GM21526 (cell line): ENCODE measurements around the gene RPL27A.
A peak's percentile ranks its signal among the peaks of the same experiment; 100 is the strongest.

ENCODE experiments used
- ATAC-seq: cut with Tn5 transposase; IDR thresholded peaks from one replicate; pipeline ENCODE4 v1.9.1; 2021; ENCODE audit warnings: moderate library complexity; ENCODE audit not compliant: unreplicated experiment, low FRiP score

RPL27A gene

DNA sequence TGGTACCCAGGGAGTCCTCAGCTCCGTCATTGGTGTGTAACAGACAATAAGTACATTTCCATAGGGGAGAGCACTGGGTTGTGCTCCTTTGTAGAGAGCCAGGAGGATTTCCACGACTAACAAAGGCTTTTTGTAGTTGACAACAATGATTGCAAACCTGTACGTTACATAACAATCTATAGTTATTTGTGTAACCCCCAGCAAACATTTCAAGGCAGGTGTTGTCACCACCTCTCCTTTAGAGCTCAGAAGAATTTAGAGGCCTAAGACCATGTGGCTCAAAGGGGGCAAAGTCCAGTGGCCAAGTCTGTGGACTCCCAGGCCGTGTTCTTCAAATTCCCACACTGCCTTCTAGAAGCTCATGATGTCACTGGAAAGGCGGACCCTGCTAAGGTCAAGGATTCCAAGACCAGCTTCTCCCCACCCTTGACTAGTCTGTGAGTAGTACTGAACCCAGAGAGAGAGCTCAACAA lies 15.8 kb downstream of the RPL27A start:
- ATAC-seq: no peak

DNA sequence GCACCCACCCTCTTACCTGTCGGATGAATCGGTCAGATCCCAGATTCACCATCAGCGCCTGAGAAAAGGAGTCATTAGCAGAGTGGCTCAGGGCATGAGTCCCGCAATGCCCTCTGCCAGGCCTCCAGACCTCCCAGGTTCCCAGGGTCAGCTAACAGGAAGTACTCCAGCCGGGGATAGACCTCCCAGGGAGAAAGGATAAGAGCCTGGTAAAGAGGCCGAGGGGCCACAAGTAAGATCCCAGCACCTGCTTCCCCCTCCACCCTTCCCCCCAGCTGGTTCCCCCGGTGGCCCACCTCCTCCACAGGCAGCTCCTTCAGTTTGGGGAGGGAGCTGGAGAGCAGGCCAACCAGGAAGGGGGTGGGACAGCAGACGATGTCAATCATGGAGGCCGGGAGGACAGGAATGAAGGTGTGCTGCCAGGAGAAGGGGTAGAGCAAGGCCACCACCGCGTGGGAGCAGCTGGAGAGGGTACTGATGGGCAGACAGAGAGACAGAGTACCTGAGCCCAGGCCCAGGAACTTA lies 16.4 kb downstream of the RPL27A start:
- ATAC-seq: no peak

DNA sequence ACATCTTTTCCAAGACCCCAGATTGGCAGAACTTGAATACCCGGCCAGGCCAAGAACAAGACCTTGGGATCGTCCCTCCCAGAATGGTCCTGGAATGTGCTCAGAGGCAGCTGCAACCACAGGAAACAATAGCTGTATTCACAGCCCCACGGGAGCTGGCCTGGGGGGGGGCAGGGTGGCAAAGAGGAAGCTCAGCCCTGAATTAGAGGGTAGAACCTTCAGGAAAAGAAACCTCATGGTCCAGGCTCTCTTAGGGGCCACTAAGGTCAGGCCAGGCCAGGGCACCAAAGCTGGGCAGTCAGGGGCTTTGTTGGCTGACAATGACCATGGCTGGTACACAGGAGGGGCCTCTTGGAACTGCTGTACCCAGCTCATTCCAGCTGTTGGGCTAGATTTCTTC lies 17.3 kb downstream of the RPL27A start:
- no peak for ATAC-seq

DNA sequence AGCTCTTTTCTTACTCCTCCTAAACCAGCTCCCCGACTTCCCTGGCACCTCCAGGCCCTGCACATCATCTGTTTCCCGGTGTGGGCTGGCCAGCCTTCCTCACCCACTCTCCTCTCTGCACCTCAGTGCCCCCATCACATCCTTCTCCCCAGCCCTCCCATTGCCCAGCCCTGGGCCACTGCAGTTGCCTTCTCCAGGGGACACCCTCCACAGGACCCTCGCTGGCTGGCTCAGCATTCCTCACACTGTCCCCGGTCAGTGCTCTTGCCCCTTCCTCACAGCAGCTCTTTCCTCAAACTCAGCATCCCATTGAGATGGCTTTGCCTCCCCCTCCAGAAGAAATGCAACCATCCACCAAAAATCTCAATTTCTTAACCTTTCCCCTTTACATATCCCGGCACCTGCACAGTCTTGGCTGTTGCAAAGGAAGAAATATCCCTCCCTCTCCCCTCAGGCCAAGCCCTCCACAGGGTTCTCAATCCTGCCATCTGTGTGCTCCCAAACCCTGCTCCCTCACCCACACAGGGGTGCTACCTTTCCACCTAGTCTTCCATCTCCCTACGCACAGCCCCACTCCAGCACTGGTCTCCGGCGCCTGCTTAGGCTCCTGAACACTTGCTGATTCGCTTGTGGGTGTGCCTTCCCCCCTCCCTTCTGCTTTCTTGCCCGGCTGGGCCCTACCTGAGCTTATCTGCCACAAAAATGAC lies 19.5 kb downstream of the RPL27A start:
- no peak for ATAC-seq

DNA sequence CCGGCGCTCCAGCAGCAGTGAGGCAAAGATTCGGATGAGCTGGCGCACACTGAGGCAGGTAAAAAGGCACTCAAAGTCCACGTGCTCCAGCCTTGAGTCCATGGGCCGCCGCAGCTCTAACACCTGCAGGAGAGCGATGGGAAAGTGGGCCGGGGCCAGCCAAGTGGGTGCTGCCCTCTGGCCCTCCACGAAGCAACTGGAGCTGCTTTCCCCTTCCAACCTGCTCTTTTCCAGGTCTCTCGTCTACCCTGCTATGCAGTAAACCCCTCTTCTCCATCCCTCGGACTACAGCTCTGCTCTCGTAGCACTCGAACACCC lies 20.0 kb downstream of the RPL27A start:
- ATAC-seq: no peak

DNA sequence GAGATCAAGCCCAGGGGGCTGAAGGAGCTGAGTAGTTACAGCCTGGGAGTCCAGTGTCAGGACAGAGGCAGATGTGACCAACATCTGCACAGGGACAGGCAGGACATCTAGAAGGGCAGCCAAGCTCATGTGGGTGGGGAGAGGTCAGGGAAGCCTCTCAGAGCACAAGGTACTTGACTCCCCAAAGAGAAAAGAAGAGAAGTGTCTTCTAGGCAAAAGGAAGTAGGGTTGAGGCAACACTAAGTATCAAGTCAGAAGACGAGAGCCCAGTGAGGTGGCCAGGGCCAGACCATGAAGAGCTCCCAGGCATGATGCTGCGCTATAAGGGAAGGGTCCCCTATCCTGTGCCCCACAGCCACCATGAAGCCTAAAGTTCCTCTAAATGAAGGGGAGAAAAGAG lies 21.5 kb downstream of the RPL27A start:
- ATAC-seq: no peak

DNA sequence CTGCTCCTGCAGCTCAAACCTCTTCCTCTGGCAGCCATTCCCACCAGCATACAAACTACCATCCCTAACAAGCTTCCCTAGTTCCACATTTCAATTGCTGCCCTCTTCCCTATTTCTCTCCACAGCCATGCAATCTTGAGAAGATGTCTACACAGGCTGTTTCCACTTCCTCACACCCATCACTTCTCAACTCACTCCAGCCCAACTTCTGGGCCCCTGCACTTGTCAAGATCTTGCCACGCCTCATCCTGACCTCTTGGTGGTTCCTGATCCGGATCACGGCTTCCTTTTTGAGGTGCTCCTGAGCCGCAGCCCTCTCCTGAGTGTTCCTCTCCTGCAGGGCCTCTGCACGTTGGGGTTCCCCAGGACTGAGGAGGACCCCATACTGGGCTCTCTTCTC lies 22.6 kb downstream of the RPL27A start:
- ATAC-seq: no peak

DNA sequence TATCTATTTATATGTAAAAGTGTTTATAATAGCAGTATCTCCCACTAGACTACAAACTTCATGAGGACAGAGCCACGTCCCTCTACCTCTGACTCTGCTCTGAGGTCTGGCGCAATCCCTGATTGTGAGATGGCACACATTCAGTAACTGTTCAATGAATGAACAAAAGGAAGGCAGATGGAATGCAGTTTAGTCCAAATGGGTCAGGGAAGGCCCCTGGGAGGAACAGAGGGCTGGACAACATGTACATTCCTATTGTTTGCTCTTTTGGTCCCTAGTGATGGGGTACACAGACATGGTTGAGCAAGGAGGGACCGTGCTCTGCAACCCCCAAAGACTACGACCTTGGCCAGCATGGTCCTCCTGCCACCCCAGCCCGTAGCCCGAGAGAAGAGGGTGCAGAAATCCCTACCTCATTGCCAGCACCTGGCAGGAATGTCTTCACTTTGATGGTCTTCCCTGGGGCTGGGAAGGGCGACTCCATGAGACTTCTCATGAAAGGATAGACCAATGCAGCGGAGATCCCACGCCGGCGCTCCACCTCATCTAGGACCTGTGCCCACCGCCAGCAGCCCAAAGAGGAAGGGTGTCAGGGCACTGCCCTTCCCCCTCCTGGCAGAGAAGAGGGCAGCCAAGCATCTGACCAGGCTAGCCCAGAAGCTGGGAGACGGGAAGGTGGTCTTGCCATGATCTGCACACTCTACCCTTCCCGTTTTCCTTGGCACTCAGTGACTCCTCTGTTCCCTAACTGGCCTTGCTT lies 24.3 kb downstream of the RPL27A start:
- ATAC-seq: no peak

DNA sequence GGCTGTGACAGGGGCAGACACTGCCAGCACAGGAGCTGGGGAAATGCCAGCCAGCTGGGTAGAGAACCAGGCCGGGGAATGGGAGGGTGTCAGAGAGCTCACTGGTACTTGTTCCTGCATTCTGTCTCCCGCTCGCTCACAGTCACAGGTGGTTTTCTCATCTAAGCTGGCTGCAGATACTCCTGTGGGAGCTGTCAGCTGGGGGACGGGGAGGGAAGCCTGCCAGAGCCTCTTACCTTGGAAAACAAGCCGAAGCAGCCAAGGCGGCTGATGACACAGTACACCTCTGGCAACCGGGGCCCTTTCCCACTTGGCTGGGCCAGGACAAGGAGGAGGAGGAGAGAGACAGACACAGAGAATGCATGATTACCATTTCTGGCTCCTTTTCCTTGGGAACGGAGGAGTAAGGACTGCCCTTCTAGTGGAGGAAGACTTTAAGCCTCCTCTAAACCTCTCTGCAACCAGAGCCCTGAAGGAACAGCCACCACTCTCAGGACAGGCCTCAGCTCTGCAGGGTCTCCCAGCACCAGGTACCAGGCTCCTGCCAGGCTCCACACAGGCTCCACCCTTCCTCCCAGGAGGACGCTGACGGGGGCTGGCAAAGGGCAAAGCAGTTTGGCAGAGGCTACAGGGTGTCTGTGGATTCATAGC lies 25.1 kb downstream of the RPL27A start:
- no peak for ATAC-seq

DNA sequence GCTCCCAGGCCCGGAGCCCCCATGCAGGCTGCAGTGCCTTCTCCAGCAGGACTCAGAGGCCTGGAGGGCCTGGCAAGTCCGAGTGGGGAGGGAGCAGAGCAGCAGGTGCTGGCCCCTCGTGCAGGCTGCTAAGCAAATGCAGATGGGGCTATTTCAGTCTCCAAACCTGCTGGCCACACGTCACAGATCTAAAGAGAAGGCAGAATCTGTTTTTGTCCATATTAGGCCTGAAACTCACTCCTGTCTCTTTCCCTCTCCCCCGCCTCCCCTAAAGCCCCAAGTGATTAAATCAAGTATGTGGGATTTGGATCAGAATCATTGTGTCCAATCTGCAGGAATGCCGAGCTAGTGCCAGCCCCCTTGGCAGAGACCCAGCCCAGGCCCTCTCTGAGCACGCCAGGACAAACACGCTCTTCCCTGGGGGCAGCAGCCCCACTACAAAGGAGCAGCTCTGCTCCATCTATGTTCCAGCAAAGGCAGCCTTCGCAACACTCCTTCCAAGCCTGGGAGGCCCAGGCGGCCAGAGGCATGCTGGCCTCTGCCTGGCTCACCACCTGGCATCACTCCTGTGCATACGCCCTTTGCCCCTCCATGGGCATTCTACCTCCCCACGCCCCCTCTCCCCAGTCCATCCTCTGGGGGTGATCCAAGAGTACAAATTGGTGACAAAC lies 26.5 kb downstream of the RPL27A start:
- ATAC-seq: no peak

DNA sequence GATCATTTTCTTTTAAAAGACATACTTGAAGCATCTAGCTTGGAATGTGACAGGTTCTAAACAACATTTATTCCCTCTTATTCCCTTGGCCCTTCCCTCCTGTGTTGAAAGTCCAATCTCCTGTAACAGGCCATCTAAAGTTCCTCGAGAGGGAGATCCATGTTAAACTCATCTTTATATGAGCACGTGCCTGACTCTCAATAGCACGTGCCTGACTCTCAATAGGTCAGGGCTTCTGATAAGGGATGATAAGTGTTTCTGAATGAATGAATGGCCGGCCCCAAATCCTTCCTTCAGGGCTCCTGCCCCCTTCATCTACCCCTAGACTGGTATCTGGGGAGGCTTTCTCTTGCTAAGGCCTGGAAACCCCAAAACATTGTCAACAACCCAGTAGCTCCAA lies 27.2 kb downstream of the RPL27A start:
- no peak for ATAC-seq

DNA sequence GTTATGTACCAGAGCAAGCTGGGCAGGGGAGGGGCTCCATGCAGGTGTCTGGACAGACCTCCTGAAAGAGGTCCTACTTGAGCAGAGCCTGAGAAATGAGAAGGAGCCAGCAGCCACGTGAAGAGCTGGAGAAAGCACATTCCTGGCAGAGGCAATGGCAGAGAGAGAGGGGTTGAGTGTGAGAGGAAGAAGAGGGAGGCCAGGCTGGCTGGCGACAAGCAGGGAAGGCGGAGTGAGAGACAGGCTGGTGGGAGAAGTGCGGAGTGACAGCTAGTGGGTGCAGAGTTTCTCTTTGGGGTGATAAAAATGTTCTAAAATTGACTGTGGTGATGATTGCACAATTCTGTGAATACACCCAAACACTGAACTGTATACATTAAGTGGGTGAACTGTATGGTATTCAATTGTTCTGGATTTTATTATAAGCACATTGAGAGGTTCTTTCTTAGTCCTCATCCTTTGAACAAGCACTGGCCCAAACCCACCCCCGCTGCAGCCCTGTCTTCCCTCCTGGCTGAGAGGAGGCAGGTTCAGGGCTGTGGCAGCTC lies 29.4 kb downstream of the RPL27A start:
- no peak for ATAC-seq

DNA sequence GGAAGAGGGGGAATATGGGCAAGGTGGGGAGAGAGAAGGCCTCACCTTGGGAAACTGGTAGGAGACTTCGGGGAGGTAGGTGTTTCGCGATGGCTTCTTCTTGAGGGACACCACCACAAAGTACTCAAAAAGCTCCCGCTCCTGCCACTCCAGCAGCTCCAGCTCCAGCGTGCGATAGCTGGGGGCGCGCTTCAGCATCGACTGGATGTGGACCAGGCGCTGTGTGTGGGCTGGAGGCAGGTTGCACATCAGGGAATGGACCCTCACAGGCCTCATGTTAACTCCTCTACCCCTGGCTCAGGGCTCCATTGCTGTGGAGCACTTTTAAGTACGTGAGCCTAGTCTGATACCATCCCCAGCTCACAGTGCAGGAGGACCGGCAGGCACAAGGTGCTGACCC lies 29.9 kb downstream of the RPL27A start:
- no peak for ATAC-seq

DNA sequence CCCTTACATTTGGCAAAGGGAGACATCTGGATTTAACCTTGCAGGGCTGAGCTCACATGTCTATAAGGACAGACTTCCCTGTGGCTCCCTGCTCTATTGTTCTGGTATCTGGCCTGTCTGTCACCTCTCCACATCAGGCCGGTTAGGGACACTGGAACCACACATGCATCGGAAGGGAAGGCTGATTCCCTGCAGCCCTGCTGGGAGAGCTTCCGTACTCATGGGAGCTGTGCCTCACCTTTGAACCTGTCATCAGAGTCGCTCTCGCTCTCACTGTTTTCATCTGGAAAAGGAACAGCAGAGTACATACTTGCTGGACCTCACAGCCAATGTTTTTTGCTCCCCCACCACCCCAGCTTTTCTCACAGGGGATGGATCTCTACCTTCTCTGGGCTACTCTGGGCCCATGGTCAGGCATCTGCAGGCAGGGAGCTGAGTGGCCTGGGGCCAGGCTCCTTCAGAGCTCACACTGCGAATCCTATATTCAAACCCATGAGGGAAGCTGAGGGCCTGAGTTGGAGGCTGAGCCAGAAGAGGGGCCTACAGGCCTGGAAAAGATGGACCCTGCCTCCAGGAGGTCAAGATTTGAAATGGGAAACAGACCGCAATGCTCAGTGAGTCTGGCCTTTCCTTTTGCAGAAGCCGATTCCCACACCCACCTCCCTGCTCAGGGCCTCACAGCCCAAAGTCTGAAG lies 31.3 kb downstream of the RPL27A start:
- ATAC-seq: no peak

DNA sequence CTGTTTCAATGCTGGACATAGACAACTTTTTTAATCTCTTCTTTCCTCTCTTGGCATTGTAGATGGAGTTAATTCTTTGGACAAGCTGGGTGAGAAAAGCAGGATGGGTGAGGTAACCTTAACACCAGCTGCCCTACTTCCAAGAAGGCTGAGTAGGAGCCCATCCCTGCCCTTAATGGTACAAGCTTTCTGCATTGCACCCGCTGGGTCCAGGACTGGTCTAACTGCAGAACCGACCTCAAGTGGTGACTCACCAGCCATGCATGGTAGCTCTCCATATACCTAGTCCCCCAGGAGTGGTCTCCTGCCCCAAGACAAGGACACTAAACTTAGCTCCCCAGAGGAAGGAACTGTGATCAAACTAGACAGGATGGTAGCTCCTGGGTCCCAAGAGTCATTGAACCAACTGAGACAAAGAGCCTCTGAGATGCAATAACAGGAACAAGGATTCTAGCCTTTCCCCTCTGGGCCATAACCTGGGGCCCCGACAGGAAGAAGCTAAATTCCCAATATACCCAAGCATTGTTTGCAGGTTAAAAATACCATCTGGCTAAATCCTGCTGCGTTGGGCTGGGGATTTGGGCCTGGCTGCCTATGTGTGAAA lies 32.1 kb downstream of the RPL27A start:
- ATAC-seq: no peak

DNA sequence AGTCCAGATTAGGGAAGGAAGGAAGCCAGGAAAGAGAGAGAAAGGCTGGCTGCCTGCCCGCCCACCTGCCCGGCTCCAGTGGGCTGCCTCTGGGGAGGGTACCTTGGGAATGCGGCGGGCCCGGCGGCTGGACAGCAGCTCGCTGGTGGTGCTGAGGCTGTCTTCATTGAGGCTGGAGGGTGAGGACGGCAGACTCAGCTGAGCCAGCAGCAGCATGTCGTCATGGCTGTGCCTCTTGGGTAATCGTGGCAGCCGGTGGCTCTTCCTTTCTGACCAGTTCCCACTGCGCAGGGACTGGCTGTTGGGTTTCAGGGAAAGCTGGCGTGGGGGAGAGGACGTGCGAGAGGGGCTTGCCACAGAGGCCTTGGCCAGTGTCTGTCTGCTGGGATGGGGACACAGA lies 32.9 kb downstream of the RPL27A start:
- ATAC-seq: no peak

DNA sequence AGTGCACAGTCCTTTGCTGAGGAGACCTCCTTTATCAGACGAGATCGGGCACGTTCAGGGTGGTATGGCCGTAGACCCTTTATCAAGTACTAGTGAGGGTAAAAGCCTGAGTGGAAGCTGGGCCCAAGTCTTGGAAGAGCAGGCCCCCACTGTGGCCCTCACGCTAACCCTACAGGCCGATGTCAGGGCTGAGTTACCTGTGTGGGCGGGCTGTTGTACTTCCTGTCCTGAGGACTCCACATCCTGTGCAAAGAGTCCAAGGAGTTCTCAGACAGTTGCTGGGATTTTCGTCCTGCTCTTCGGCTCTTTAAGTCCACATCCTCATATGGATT lies 34.9 kb downstream of the RPL27A start:
- ATAC-seq: no peak

DNA sequence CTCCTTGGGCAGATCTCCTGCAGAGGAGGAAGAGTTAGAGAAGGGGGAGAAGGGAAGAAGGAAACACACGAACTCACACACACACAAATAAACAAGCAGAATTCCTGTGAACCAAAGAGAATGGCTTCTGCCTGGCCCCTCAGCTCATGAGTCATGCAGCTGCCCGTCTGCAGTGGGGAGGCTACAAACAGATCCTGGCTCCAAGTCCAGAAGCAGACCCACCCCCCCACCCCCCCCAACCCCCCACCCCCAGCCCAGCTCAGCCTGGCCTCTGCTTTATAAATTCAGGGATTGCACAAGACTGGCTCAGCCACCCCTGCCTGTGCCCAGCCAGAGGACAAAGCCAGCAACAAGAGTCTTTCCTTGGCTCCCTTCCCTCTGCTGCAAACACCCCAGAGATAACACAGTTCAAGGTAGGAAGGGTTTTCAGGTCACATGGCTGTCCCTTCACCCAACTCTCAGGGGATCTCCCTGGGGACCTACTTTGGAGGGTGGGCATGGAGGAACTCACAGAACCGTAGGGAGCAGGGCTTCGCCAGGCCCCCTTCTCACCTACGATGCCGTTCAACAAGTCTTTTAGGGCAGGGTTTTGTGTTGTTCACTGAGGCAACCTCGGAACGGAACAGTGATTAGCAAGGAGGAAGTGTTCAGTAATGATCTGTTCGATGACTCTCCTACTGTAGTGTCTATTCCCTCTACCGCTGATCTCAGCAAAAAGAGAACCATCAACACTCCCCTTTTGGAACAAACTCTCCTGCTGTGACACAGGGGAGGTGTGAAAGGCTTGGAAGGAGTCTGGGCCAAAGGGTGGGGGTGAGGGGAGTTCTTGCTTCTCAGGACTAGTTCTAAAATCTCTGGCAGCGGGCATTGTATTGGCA lies 35.5 kb downstream of the RPL27A start:
- ATAC-seq: peak; percentile 52

DNA sequence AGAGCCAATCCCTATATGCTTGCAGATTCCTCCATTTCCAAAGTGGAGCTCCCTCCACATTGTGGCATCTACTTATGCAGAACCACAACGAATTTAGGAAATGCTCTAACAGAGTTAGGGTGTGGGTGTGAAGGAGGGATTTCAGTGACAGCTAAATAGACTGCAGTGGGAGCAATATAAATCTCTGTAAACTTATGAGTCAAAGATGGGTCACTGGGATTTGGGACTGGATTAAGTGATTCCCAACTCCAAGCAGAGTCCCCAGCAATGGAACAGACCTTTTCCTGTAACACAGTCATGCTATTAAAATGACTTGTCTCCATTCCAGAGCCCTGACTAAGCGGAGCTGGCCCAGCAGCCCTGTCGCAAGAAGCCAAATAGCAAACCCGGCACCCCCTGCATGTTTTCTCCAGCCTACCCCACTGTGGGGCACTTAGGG lies 36.6 kb downstream of the RPL27A start:
- no peak for ATAC-seq
